Transverse colon (tissue), 4 donors: ENCODE results near the gene KCNK15. TPM values are rescaled to one million over a fixed set of nuclear protein-coding genes. Genes with fewer than 3 reads are reported as not detected.

Experiments used
- DNase-seq: peaks from one replicate; pipeline ENCODE4 v3.0.0-alpha.2; 2019
- H3K27ac ChIP-seq, 4 donors: fragments of 200-600 bp; sonication (generic); 2 replicates each; pipeline ENCODE4 v1.5.1; 2016 to 2018; ENCODE audit warnings: inconsistent platforms in 4 of 4
- H3K27me3 ChIP-seq: fragments of 200-600 bp; sonication (generic); 2 replicates; pipeline ENCODE4 v1.5.1; 2017; ENCODE audit warnings: inconsistent platforms
- H3K36me3 ChIP-seq, 4 donors: fragments of 200-600 bp; sonication (generic); 2 replicates each; pipeline ENCODE4 v1.5.1; 2017 to 2019; ENCODE audit warnings: inconsistent platforms in 4 of 4
- H3K4me1 ChIP-seq, 4 donors: fragments of 200-600 bp; sonication (generic); 2 replicates each; pipeline ENCODE4 v1.5.1; 2017 to 2020; ENCODE audit warnings: inconsistent platforms in 4 of 4
- H3K4me3 ChIP-seq, 4 donors: fragments of 200-600 bp; sonication (generic); 1 replicate in 1 of 4; 2 replicates in 3 of 4; pipeline versions ENCODE4 v1.5.1 to v1.6.1; 2017 to 2019; ENCODE audit warnings: inconsistent platforms in 4 of 4
- H3K9me3 ChIP-seq, 2 donors: fragments of 200-600 bp; sonication (generic); 2 replicates each; pipeline ENCODE4 v1.5.1; 2017 to 2019; ENCODE audit warnings: inconsistent platforms in 2 of 2
- EP300 ChIP-seq: sonication (generic); formaldehyde crosslinking; IDR thresholded peaks from one replicate; pipeline ENCODE4 v1.6.1; 2017; ENCODE audit warnings: antibody characterized with exemption, low read depth
- POLR2A ChIP-seq: fragments of 450-650 bp; IDR thresholded peaks from one replicate; pipeline ENCODE4 v1.6.1; 2016; ENCODE audit warnings: antibody characterized with exemption, mild to moderate bottlenecking, moderate library complexity
- POLR2AphosphoS5 ChIP-seq, 3 donors: sonication (generic); formaldehyde crosslinking; IDR thresholded peaks; one replicate each; pipeline ENCODE4 v1.6.1; 2016; ENCODE audit warnings: antibody characterized with exemption in 3 of 3
- WGBS, 2 donors: methylation state at CpG; one replicate each; pipeline ENCODE4 v1.1.5; 2018; ENCODE audit warnings: low coverage in 1 of 2; 5-methylcytosine and 5-hydroxymethylcytosine counted together
- in situ Hi-C, 4 donors: fragments of 200-750 bp; cut with MboI; loops; one replicate each; pipeline versions ENCODE4 v1.15.0 to v1.15.1; 2017; ENCODE audit warnings: low sequenced_read_pairs in 3 of 4, low pct_ligation_motif_present in 1 of 4, low pct_unique_long_range_greater_than_20kb in 1 of 4
- intact Hi-C: fragments of 100-400 bp; cut with DNase I; formaldehyde crosslinking; loops from one replicate; pipeline ENCODE4 v1.15.1; 2023; ENCODE audit warnings: low total_unique reads
- total RNA-seq, 4 donors: library from RNA; depleted of rRNA; stranded (reverse); fragments of >200 nt; gene quantifications; one replicate each; pipeline ENCODE4 v1.1.0, GENCODE V29; 2016
- TF ChIP-seq, protein P1 (sequence below), 5 experiments: fragments of 200-600 bp in 3 of 5; fragments of 450-650 bp in 2 of 5; sonication (generic) in 3 of 5; IDR thresholded peaks; 1 replicate in 2 of 5; 2 replicates in 3 of 5; pipeline ENCODE4 v1.5.1; 2016 to 2017; ENCODE audit warnings: antibody characterized with exemption in 5 of 5, inconsistent platforms in 3 of 5, mild to moderate bottlenecking in 2 of 5, moderate library complexity in 1 of 5

Gene KCNK15
- total RNA-seq, 4 donors from 2014 or later: 0.27 to 1.3 TPM; not detected in 2

DNA sequence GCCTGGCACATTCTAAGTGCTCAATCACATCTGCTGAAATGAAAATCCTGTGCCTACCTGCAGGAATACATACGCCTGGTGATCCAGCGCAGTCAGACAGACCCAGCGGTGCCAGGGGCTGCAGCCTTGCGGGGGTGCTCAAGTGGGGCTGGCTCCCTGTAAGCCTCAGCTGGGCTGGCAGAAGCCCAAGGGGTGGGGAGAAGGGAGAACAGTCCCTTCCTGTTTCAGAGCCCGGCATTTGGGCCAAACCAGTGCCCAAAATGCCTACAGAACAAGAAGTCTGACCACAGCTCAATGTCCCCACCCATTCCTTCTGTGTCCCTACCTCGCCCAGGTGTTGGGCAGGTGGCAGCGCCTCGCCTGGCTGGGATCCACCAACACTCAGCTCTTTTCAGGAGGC is 22.6 kb downstream of the KCNK15 start:
- WGBS, 2 donors: 70% methylated on average over 8 of the region's 8 CpGs; no CpG with 5 or more reads in 1 of the 2 donors
- no peak overlapping the region for H3K27ac ChIP-seq
- intact Hi-C loops: no loop called here
- H3K9me3 ChIP-seq: no peaks in the 10 kb centered on the region
- H3K27me3 ChIP-seq: peaks cover 26% of the 10 kb centered on the region
- no peak overlapping the region for H3K4me3 ChIP-seq
- in situ Hi-C loops: no loop called here
- no peaks in the 10 kb centered on the region for H3K36me3 ChIP-seq
- H3K4me1 ChIP-seq: no peaks in the 10 kb centered on the region
- TF ChIP-seq EP300 (no peak), POLR2AphosphoS5 (IDR thresholded peaks at IDR 0.05) (no peak), POLR2A (no peak)
- TF ChIP-seq, protein P1, sequence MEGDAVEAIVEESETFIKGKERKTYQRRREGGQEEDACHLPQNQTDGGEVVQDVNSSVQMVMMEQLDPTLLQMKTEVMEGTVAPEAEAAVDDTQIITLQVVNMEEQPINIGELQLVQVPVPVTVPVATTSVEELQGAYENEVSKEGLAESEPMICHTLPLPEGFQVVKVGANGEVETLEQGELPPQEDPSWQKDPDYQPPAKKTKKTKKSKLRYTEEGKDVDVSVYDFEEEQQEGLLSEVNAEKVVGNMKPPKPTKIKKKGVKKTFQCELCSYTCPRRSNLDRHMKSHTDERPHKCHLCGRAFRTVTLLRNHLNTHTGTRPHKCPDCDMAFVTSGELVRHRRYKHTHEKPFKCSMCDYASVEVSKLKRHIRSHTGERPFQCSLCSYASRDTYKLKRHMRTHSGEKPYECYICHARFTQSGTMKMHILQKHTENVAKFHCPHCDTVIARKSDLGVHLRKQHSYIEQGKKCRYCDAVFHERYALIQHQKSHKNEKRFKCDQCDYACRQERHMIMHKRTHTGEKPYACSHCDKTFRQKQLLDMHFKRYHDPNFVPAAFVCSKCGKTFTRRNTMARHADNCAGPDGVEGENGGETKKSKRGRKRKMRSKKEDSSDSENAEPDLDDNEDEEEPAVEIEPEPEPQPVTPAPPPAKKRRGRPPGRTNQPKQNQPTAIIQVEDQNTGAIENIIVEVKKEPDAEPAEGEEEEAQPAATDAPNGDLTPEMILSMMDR (IDR thresholded peaks at IDR 0.05): no peak
- no peak for DNase-seq

DNA sequence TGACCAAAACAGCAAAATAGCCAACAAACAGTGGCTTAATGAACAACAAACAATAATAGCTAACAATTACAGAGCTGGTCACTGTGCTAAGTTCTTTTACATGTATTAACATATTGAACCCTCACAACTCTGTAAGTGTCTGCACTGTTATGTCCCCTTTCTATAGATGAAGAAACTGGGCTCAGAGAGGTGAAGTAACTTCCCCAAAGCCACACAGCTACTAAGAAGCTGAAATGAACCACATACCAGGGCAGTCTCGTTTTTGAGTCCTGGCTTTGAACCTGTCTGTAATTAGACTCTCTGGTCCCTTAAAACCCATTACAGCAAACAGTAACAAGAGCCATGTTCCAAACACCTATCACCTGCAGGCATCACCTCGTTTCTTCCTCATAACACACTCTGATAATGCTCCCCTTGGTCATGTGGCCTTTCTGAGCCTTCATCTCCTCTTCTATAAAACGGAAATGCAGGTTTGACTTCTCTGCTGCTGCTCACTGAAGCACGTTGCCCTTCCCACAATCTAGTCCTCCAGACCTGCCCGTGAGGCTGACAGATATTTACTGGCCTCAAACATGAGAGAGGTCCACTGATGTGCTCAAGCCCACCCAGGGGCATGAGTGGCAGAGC is 23.3 kb downstream of the KCNK15 start:
- H3K4me1 ChIP-seq: no peaks in the 10 kb centered on the region
- 49 to 70% methylated on average over 2 to 5 of the region's 5 CpGs for WGBS, 2 donors
- DNase-seq: no peak
- peaks cover 32% of the 10 kb centered on the region for H3K27me3 ChIP-seq
- H3K27ac ChIP-seq: no peak overlapping the region
- no peaks in the 10 kb centered on the region for H3K36me3 ChIP-seq
- no peak for TF ChIP-seq POLR2A
- no peak for TF ChIP-seq POLR2AphosphoS5 (IDR thresholded peaks at IDR 0.05)
- TF ChIP-seq, protein P1 (IDR thresholded peaks at IDR 0.05): no peak
- no peak for TF ChIP-seq EP300
- H3K4me3 ChIP-seq: no peak overlapping the region
- in situ Hi-C loops: no loop called here
- no peaks in the 10 kb centered on the region for H3K9me3 ChIP-seq
- intact Hi-C loops: no loop called here

DNA sequence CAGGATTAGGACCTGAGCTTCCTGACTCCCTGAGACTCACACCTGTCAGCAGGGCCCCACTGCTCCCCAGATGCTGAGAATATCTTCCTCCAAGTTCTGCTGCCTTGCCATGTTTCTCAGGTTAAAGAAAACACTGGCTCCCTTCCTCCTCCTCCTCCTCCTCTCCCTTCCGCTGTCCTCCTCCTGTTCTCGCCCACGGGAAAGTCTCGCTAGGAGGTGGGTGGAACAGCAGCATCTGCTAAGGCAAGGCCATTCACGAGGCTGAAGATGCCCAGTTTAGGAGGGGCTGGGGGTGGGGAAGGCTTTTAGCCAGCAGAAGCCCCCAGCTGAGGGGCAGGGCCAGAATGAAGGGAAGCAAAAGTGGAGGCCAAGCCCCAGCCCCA is 23.8 kb downstream of the KCNK15 start:
- H3K4me3 ChIP-seq: no peak overlapping the region
- H3K27ac ChIP-seq: no peak overlapping the region
- 68% methylated on average over 5 of the region's 5 CpGs; no CpG with 5 or more reads in 1 of the 2 donors for WGBS, 2 donors
- no peaks in the 10 kb centered on the region for H3K4me1 ChIP-seq
- TF ChIP-seq POLR2AphosphoS5 (IDR thresholded peaks at IDR 0.05) (no peak), EP300 (no peak), POLR2A (no peak)
- TF ChIP-seq, protein P1 (IDR thresholded peaks at IDR 0.05): no peak
- no peaks in the 10 kb centered on the region for H3K36me3 ChIP-seq
- in situ Hi-C loops (no loop called here), intact Hi-C loops (no loop called here)
- peaks cover 33% of the 10 kb centered on the region for H3K27me3 ChIP-seq
- no peak for DNase-seq
- H3K9me3 ChIP-seq: no peaks in the 10 kb centered on the region

DNA sequence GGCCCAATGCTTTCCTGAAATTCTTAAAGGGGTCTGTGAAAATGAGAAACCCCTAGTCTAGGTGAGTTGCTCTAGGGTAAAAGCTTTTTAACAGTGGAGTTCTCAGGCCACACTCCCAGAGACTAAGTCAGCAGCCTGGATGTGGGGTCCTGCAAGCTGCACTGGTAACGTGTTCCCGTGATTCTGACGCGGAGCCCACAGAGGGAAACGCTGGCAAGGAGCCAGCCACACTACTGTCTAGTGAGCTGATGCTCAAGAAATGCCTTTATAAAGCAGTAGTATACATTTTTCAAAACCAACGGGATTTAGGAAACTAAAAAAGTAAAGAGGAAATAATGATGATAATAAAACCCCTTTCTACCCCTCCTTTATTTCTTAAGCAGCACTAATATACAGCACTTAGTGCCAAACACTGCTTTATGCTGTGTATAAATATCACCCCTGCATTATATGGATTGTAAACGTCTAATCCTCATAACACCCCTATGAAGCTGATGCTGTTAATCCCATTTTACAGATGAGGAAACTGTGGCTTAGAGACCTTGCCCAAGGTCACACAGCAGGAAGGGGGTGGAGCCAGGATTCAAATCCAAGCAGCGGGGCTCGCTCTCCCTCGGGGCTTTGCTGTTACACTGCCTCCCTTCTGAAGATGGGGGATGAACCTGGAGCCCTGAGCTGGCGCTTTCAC is 25.0 kb downstream of the KCNK15 start:
- in situ Hi-C loops: no loop called here
- no peak for DNase-seq
- no peak overlapping the region for H3K4me3 ChIP-seq
- WGBS, 2 donors: 61% methylated on average over 3 to 11 of the region's 11 CpGs
- intact Hi-C loops: no loop called here
- H3K36me3 ChIP-seq: no peaks in the 10 kb centered on the region
- no peaks in the 10 kb centered on the region for H3K4me1 ChIP-seq
- H3K27me3 ChIP-seq: peaks cover 33% of the 10 kb centered on the region
- no peak overlapping the region for H3K27ac ChIP-seq
- TF ChIP-seq, protein P1 (IDR thresholded peaks at IDR 0.05): no peak
- TF ChIP-seq POLR2AphosphoS5 (IDR thresholded peaks at IDR 0.05) (no peak), POLR2A (no peak), EP300 (no peak)
- H3K9me3 ChIP-seq: no peaks in the 10 kb centered on the region
